GM19023 (cell line): Measurements from ENCODE around the gene LSS.
"Not testable (repeated sequence)": the region's sequence is repeated elsewhere in the genome, so short reads cannot be mapped to it uniquely, and the experiment has no call there.

Source experiments
- ATAC-seq: cut with Tn5 transposase; IDR thresholded peaks from one replicate; pipeline ENCODE4 v1.9.1; 2021; ENCODE audit warnings: mild to moderate bottlenecking, moderate library complexity; ENCODE audit not compliant: unreplicated experiment

The LSS gene

GRCh38 chr21:46142582-46143473 lies 85.7 kb downstream of the LSS start:
- ATAC-seq, result no peak

GRCh38 chr21:46141767-46142581 lies 86.6 kb downstream of the LSS start:
- ATAC-seq, result no peak

GRCh38 chr21:46140352-46141003 lies 88.1 kb downstream of the LSS start:
- ATAC-seq, result not testable (repeated sequence)

GRCh38 chr21:46139686-46140085 lies 88.9 kb downstream of the LSS start:
- no peak for ATAC-seq

- ATAC-seq, result no peak
Observed at GRCh38 chr21:46138383-46138970, 90.1 kb downstream of the LSS start.
